MM.1S (cell line): ENCODE data around the gene R3HDM1.

Experiments used
- EZH2 ChIP-seq: fragments of 300-600 bp; sonication (generic); optimal IDR thresholded peaks from 2 replicates; pipeline ENCODE3; 2017; ENCODE audit warnings: low read depth, mild to moderate bottlenecking, antibody characterized with exemption, low read length, mixed read lengths
- TF ChIP-seq, protein P1 (sequence below): fragments of 300-600 bp; sonication (generic); IDR thresholded peaks from 2 replicates; pipeline ENCODE4 v1.5.1; 2016; ENCODE audit warnings: antibody characterized with exemption, low read length, mixed read lengths

DNA sequence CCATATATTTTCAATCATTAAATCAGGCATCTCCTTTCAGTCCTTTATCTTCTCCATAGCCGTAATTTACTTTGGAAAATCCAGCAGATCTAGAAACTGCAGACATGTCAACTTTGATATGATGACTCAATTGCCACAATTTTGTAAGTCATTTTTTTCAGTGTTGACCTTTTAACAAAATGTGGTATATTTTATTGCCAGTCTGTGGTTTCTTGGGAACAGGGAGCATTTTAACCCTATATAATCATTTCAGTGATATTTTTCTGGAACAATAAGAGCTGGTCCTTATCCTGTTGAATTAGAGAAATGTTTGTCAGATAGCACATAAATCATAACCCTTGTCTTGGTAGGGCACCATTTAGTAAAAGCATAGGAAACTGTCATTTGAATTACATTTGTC lies 119.4 kb downstream of the R3HDM1 start:
- TF ChIP-seq, protein P1, sequence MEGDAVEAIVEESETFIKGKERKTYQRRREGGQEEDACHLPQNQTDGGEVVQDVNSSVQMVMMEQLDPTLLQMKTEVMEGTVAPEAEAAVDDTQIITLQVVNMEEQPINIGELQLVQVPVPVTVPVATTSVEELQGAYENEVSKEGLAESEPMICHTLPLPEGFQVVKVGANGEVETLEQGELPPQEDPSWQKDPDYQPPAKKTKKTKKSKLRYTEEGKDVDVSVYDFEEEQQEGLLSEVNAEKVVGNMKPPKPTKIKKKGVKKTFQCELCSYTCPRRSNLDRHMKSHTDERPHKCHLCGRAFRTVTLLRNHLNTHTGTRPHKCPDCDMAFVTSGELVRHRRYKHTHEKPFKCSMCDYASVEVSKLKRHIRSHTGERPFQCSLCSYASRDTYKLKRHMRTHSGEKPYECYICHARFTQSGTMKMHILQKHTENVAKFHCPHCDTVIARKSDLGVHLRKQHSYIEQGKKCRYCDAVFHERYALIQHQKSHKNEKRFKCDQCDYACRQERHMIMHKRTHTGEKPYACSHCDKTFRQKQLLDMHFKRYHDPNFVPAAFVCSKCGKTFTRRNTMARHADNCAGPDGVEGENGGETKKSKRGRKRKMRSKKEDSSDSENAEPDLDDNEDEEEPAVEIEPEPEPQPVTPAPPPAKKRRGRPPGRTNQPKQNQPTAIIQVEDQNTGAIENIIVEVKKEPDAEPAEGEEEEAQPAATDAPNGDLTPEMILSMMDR: no peak
- TF ChIP-seq EZH2: no peak
